Activated T-cell treated with anti-CD3 and anti-CD28 coated beads for 1 hour (primary cell): ENCODE data around the gene CDSN.
"Not testable (repeated sequence)": the region's sequence is repeated elsewhere in the genome, so short reads cannot be mapped to it uniquely, and the experiment has no call there.

Source experiments
- DNase-seq: peaks from one replicate; pipeline ENCODE4 v3.0.0-alpha.2; 2020; ENCODE audit warnings: low read depth

The CDSN gene

GRCh38 chr6:31087494-31088089, 32.7 kb downstream of the CDSN start:
- DNase-seq = peak; percentile 89

- DNase-seq = no peak
These were observed 33.3 kb downstream of the CDSN start for GRCh38 chr6:31086788-31087440.

GRCh38 chr6:31083742-31084354, 36.4 kb downstream of the CDSN start:
- DNase-seq = peak; percentile 21

- DNase-seq = no peak
These were observed 38.4 kb downstream of the CDSN start for GRCh38 chr6:31081872-31082271.

- peak; percentile 61 for DNase-seq
These were observed 40.5 kb downstream of the CDSN start for GRCh38 chr6:31079656-31080261.

GRCh38 chr6:31076611-31077010, 43.6 kb downstream of the CDSN start:
- DNase-seq = no peak

- DNase-seq = no peak
These were observed 44.7 kb downstream of the CDSN start for GRCh38 chr6:31075528-31075927.

GRCh38 chr6:31074401-31074800, 45.8 kb downstream of the CDSN start:
- no peak for DNase-seq

- no peak for DNase-seq
These were observed 49.5 kb downstream of the CDSN start for GRCh38 chr6:31070711-31071197.

GRCh38 chr6:31068669-31069340, 51.4 kb downstream of the CDSN start:
- peak; percentile 54 for DNase-seq

GRCh38 chr6:31067891-31068668, 52.2 kb downstream of the CDSN start:
- DNase-seq = not testable (repeated sequence)

GRCh38 chr6:31067028-31067427, 53.2 kb downstream of the CDSN start:
- not testable (repeated sequence) for DNase-seq

GRCh38 chr6:31065556-31065955, 54.7 kb downstream of the CDSN start:
- DNase-seq = no peak
